Bronchial epithelial cell (primary cell): ENCODE data around the gene PADI4. TPM values are rescaled to one million over a fixed set of nuclear protein-coding genes. Genes with fewer than 3 reads are reported as not detected.

Source experiments
- DNase-seq: peaks from one replicate; pipeline ENCODE4 v3.0.0-alpha.2; 2010; ENCODE audit warnings: low read depth
- FAIRE-seq: peaks from 2 replicates; lab custom pipeline; 2011; peaks lifted over from hg19 to GRCh38; lab: Jason Lieb, UNC
- H3K27me3 ChIP-seq: 2 replicates; pipeline ENCODE4 v1.5.1; 2011; ENCODE audit warnings: low read length; ENCODE audit not compliant: control insufficient read depth, insufficient read depth
- H3K36me3 ChIP-seq: 2 replicates; pipeline ENCODE4 v1.5.1; 2011; ENCODE audit warnings: low read length; ENCODE audit not compliant: control insufficient read depth, insufficient read depth
- H3K4me3 ChIP-seq: 2 replicates; pipeline ENCODE4 v1.5.1; 2011; ENCODE audit warnings: mild to moderate bottlenecking, low read depth, low read length, control low read depth
- CTCF ChIP-seq: IDR thresholded peaks from 2 replicates; pipeline ENCODE4 v1.5.1; 2011; ENCODE audit warnings: mild to moderate bottlenecking, moderate library complexity, low read length, control low read depth, inconsistent platforms; ENCODE audit not compliant: insufficient read depth, severe bottlenecking
- total RNA-seq: library from RNA; depleted of rRNA; stranded (reverse); fragments of >200 nt; gene quantifications from 2 replicates; pipeline ENCODE4 v1.2.1, GENCODE V29; 2014

Gene PADI4
- total RNA-seq, 1 donor from 2014 or later: not detected

GRCh38 chr1:17272066-17272465 is 35.9 kb upstream of the PADI4 start:
- DNase-seq (no peak), FAIRE-seq (no peak)
- H3K27me3 ChIP-seq: no peaks in the 10 kb centered on the region
- H3K4me3 ChIP-seq: no peak overlapping the region
- peaks cover 1% of the 10 kb centered on the region for H3K36me3 ChIP-seq
- TF ChIP-seq CTCF: no peak

GRCh38 chr1:17272646-17273045 is 35.4 kb upstream of the PADI4 start:
- TF ChIP-seq CTCF: no peak

GRCh38 chr1:17273096-17273495 is 34.9 kb upstream of the PADI4 start:
- FAIRE-seq: no peak
- TF ChIP-seq CTCF: no peak

More at GRCh38 chr1:17272646-17273045, 35.4 kb upstream of the PADI4 start:
- no peak for FAIRE-seq
- H3K4me3 ChIP-seq: no peak overlapping the region
- H3K27me3 ChIP-seq: no peaks in the 10 kb centered on the region
- DNase-seq: no peak
- peaks cover 1% of the 10 kb centered on the region for H3K36me3 ChIP-seq

GRCh38 chr1:17274186-17275170 is 33.5 kb upstream of the PADI4 start:
- peak; percentile 89 for TF ChIP-seq CTCF
- DNase-seq (peak; percentile 30), FAIRE-seq (no peak)
- Histone ChIP-seq H3K4me3 (no peak overlapping the region), H3K27me3 (no peaks in the 10 kb centered on the region), H3K36me3 (peaks cover 1% of the 10 kb centered on the region)

More at GRCh38 chr1:17273096-17273495, 34.9 kb upstream of the PADI4 start:
- Histone ChIP-seq H3K27me3 (no peaks in the 10 kb centered on the region), H3K36me3 (peaks cover 1% of the 10 kb centered on the region), H3K4me3 (no peak overlapping the region)
- no peak for DNase-seq

GRCh38 chr1:17276568-17276967 is 31.4 kb upstream of the PADI4 start:
- TF ChIP-seq CTCF: no peak
- H3K36me3 ChIP-seq: no peaks in the 10 kb centered on the region
- DNase-seq (peak; percentile 78), FAIRE-seq (no peak)
- H3K27me3 ChIP-seq: no peaks in the 10 kb centered on the region
- H3K4me3 ChIP-seq: no peak overlapping the region
